ENCODE measurements around the gene BCL7B.
A peak's percentile ranks its signal among the peaks of the same experiment; 100 is the strongest.
"Not testable (repeated sequence)": the region's sequence is repeated elsewhere in the genome, so short reads cannot be mapped to it uniquely, and the experiment has no call there.

BCL7B gene

GRCh38 chr7:73532224-73532623, 25.3 kb downstream of the BCL7B start:
- DNase-seq = no peak

GRCh38 chr7:73530800-73531199, 26.7 kb downstream of the BCL7B start:
- no peak for DNase-seq

GRCh38 chr7:73526896-73527821, 30.3 kb downstream of the BCL7B start:
- no peak for DNase-seq

- DNase-seq = not testable (repeated sequence)
Measured at GRCh38 chr7:73526158-73526494, 31.4 kb downstream of the BCL7B start.

GRCh38 chr7:73522105-73522872, 35.2 kb downstream of the BCL7B start, which contains the start of gene BAZ1B:
Gene BAZ1B, minus strand, starts transcription at chr7:73522293. Its CDS starts 360 bp downstream, at chr7:73521933.
- peak; percentile 93 for DNase-seq

GRCh38 chr7:73521636-73522104, 35.8 kb downstream of the BCL7B start:
- DNase-seq = no peak

- DNase-seq = no peak
Measured at GRCh38 chr7:73520673-73521635, 36.5 kb downstream of the BCL7B start.

- no peak for DNase-seq
Measured at GRCh38 chr7:73519867-73520672, 37.4 kb downstream of the BCL7B start.

GRCh38 chr7:73518470-73518869, 39.0 kb downstream of the BCL7B start:
- DNase-seq = no peak

GRCh38 chr7:73517241-73517995, 40.1 kb downstream of the BCL7B start:
- no peak for DNase-seq

- DNase-seq = no peak
Measured at GRCh38 chr7:73515178-73515577, 42.3 kb downstream of the BCL7B start.

- no peak for DNase-seq
Measured at GRCh38 chr7:73512018-73512780, 45.3 kb downstream of the BCL7B start.

- no peak for DNase-seq
Measured at GRCh38 chr7:73509463-73509862, 48.0 kb downstream of the BCL7B start.

- no peak for DNase-seq
Measured at GRCh38 chr7:73507556-73507955, 49.9 kb downstream of the BCL7B start.

GRCh38 chr7:73504920-73505319, 52.6 kb downstream of the BCL7B start:
- no peak for DNase-seq

GRCh38 chr7:73504017-73504416, 53.5 kb downstream of the BCL7B start:
- no peak for DNase-seq

GRCh38 chr7:73503229-73503628, 54.3 kb downstream of the BCL7B start:
- DNase-seq = no peak

GRCh38 chr7:73496626-73497025, 60.9 kb downstream of the BCL7B start:
- DNase-seq = no peak

- DNase-seq = not testable (repeated sequence)
Measured at GRCh38 chr7:73495507-73495906, 62.0 kb downstream of the BCL7B start.

- DNase-seq = no peak
Measured at GRCh38 chr7:73489976-73490375, 67.5 kb downstream of the BCL7B start.
